K562 (cell line): Measurements from ENCODE around the gene NEMP2. TPM values are rescaled to one million over a fixed set of nuclear protein-coding genes. Genes with fewer than 3 reads are reported as not detected.
A peak's percentile ranks its signal among the peaks of the same experiment; 100 is the strongest.

Experiments
- BRF1 ChIP-seq: IDR thresholded peaks from 3 replicates; pipeline ENCODE4 v1.6.1; 2011; ENCODE audit warnings: borderline replicate concordance, mild to moderate bottlenecking; ENCODE audit not compliant: insufficient read length; ENCODE audit errors: extremely low read depth
- CBX3 ChIP-seq, 2 experiments: IDR thresholded peaks; 1 replicate in 1 of 2; 2 replicates in 1 of 2; pipeline ENCODE4 v1.6.1; 2012; ENCODE audit warnings: inconsistent platforms in 2 of 2, low read length in 2 of 2, borderline replicate concordance in 1 of 2, control low read depth in 1 of 2
- CREM ChIP-seq: IDR thresholded peaks from 2 replicates; pipeline ENCODE4 v1.6.1; 2014; ENCODE audit warnings: antibody characterized with exemption, low read depth
- CSDE1 ChIP-seq, 2 experiments: fragments of 450-650 bp; IDR thresholded peaks; 2 replicates each; pipeline ENCODE4 v1.6.1; 2016; ENCODE audit warnings: mild to moderate bottlenecking in 1 of 2
- CTBP1 ChIP-seq: fragments of 450-650 bp; IDR thresholded peaks from 2 replicates; pipeline ENCODE4 v1.6.1; 2016; ENCODE audit warnings: borderline replicate concordance
- ELF4 ChIP-seq: fragments of 450-650 bp; formaldehyde crosslinking; IDR thresholded peaks from 2 replicates; pipeline ENCODE4 v1.4.0; 2022; ENCODE audit warnings: missing genetic modification characterization
- ETV6 ChIP-seq, 3 experiments: fragments of 150-350 bp in 1 of 3; sonication (generic) in 1 of 3; formaldehyde crosslinking in 1 of 3; IDR thresholded peaks; 2 replicates each; pipeline versions ENCODE4 v1.6.1 to v1.8.0; 2014 to 2022; ENCODE audit warnings: borderline replicate concordance in 2 of 3, low read depth in 2 of 3, antibody characterized with exemption in 1 of 3, low read length in 1 of 3, mild to moderate bottlenecking in 1 of 3, missing genetic modification reagents in 1 of 3
- GATA2 ChIP-seq: sonication (generic); formaldehyde crosslinking; IDR thresholded peaks from 2 replicates; pipeline ENCODE4 v1.4.0; 2020; ENCODE audit warnings: mild to moderate bottlenecking, missing genetic modification reagents
- HNRNPL ChIP-seq: fragments of 200-400 bp; formaldehyde crosslinking; IDR thresholded peaks from 2 replicates; pipeline ENCODE4 v1.6.1; 2017; ENCODE audit warnings: low read depth, mild to moderate bottlenecking, low read length
- KAT2B ChIP-seq: IDR thresholded peaks from one replicate; pipeline ENCODE4 v1.6.1; 2012; ENCODE audit warnings: low read depth, mild to moderate bottlenecking, control low read depth, inconsistent platforms, low read length, moderate library complexity
- KLF16 ChIP-seq: IDR thresholded peaks from 2 replicates; pipeline ENCODE4 v1.6.1; 2016; ENCODE audit warnings: antibody characterized with exemption
- MECOM ChIP-seq: fragments of 250-450 bp; sonication (Bioruptor Pico); IDR thresholded peaks from 2 replicates; pipeline ENCODE4 v1.8.0; 2022; ENCODE audit warnings: inconsistent platforms
- NCOA4 ChIP-seq: fragments of 450-650 bp; IDR thresholded peaks from 2 replicates; pipeline ENCODE4 v1.6.1; 2018; ENCODE audit warnings: mild to moderate bottlenecking; ENCODE audit not compliant: partially characterized antibody
- NCOA6 ChIP-seq: fragments of 450-650 bp; IDR thresholded peaks from 2 replicates; pipeline ENCODE4 v1.6.1; 2017; ENCODE audit warnings: mild to moderate bottlenecking
- NEUROD1 ChIP-seq: fragments of 150-350 bp; IDR thresholded peaks from 2 replicates; pipeline ENCODE4 v1.6.1; 2014; ENCODE audit warnings: borderline replicate concordance, low read length, low read depth; ENCODE audit not compliant: partially characterized antibody
- NFIX ChIP-seq: fragments of 250-450 bp; sonication (Bioruptor Pico); IDR thresholded peaks from 2 replicates; pipeline ENCODE4 v1.4.0; 2020; ENCODE audit warnings: low read depth, mild to moderate bottlenecking, moderate library complexity
- NR3C1 ChIP-seq: sonication (generic); formaldehyde crosslinking; IDR thresholded peaks from 2 replicates; pipeline ENCODE4 v1.8.1; 2022; ENCODE audit warnings: missing genetic modification reagents
- PURB ChIP-seq: sonication (generic); formaldehyde crosslinking; IDR thresholded peaks from 2 replicates; pipeline ENCODE4 v1.9.0; 2021; ENCODE audit warnings: low read depth, mild to moderate bottlenecking, missing genetic modification reagents
- SIN3A ChIP-seq, 2 experiments: fragments of 150-350 bp in 1 of 2; IDR thresholded peaks; 2 replicates each; pipeline ENCODE4 v1.6.1; 2011 to 2016; ENCODE audit warnings: borderline replicate concordance in 2 of 2, low read depth in 2 of 2, low read length in 2 of 2, mild to moderate bottlenecking in 2 of 2, moderate library complexity in 2 of 2; ENCODE audit not compliant: control insufficient read depth in 1 of 2
- SMARCB1 ChIP-seq: IDR thresholded peaks from 2 replicates; pipeline ENCODE4 v1.6.1; 2011; ENCODE audit warnings: improper control_type of control experiment, low read depth; ENCODE audit not compliant: insufficient read length
- STAG1 ChIP-seq: sonication (generic); formaldehyde crosslinking; IDR thresholded peaks from 2 replicates; pipeline ENCODE4 v1.5.0; 2020; ENCODE audit warnings: missing genetic modification reagents, borderline replicate concordance
- TAF7 ChIP-seq: fragments of 450-650 bp; IDR thresholded peaks from 2 replicates; pipeline ENCODE4 v1.6.1; 2016; ENCODE audit warnings: missing genetic modification characterization, missing compliant biosample characterization
- ZBTB1 ChIP-seq: sonication (generic); formaldehyde crosslinking; IDR thresholded peaks from 2 replicates; pipeline ENCODE4 v1.8.1; 2023; ENCODE audit warnings: missing genetic modification reagents, low read depth, mild to moderate bottlenecking, borderline replicate concordance
- polyA plus RNA-seq, 8 experiments: library from polyadenylated mRNA; depleted of rRNA in 4 of 8; stranded (reverse) in 5 of 8; unstranded in 3 of 8; fragments of >200 nt; fragmentation: Nextera tagmentation in 2 of 8; fragmentation: Illumina TruSeq in 1 of 8; extraction: Ambion mirVana in 2 of 8; extraction: Trizol in 1 of 8; gene quantifications; 2 replicates each; pipeline versions ENCODE4 v1.2.1 to v1.2.3, GENCODE V29; 2011 to 2014; ENCODE audit warnings: inconsistent platforms in 1 of 8, missing spikeins in 1 of 8
- total RNA-seq, 7 experiments: library from RNA; depleted of rRNA in 6 of 7; stranded (reverse); fragments of >200 nt in 6 of 7; fragmentation: Illumina TruSeq in 2 of 7; extraction: Trizol in 2 of 7; gene quantifications; 2 replicates each; pipeline versions ENCODE4 v1.2.1 to v1.2.3, GENCODE V29; 2011 to 2021; ENCODE audit warnings: low replicate concordance in 1 of 7
- TF ChIP-seq, protein P1 (sequence below): IDR thresholded peaks from 2 replicates; pipeline ENCODE4 v1.6.1; 2014; ENCODE audit warnings: antibody characterized with exemption
- TF ChIP-seq, protein P2 (sequence below): fragments of 250-450 bp; sonication (Bioruptor Pico); IDR thresholded peaks from 2 replicates; pipeline ENCODE4 v1.8.0; 2022; ENCODE audit warnings: inconsistent platforms
- TF ChIP-seq, protein P3 (sequence below), 2 experiments: fragments of 450-650 bp; conservative IDR thresholded peaks; 2 replicates each; pipeline ENCODE4 v1.6.1; 2017; ENCODE audit warnings: mild to moderate bottlenecking in 2 of 2, moderate library complexity in 2 of 2

The NEMP2 gene
- total and polyA plus RNA-seq, 9 of the 15 experiments (the other 6 are each of a cell fraction or from before 2014, with no cell fraction given), result 0.32 to 3.0 (median 1.7) TPM

DNA sequence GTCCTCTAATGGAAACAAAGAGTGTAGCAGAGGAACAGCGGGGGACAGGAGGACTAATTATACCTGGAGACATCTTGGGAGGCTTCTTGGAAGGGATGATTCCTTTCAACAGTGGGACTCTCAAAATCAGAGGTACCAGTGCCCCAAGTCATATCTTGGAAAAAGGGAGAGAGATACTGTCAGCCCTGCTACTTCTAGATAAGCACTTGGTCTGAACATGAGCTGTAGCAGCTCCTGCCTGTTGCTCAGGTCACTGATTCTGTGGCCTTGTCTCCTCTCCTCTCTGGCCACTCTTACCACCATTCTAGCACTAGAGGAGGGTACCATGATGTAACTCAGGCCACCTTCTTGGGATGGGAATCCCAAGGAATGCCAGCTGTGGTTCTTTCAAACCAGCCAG lies 71.9 kb downstream of the NEMP2 start (continued):
- TF ChIP-seq, protein P1, sequence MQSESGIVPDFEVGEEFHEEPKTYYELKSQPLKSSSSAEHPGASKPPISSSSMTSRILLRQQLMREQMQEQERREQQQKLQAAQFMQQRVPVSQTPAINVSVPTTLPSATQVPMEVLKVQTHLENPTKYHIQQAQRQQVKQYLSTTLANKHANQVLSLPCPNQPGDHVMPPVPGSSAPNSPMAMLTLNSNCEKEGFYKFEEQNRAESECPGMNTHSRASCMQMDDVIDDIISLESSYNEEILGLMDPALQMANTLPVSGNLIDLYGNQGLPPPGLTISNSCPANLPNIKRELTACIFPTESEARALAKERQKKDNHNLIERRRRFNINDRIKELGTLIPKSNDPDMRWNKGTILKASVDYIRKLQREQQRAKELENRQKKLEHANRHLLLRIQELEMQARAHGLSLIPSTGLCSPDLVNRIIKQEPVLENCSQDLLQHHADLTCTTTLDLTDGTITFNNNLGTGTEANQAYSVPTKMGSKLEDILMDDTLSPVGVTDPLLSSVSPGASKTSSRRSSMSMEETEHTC, result no peak
- no peak for TF ChIP-seq BRF1
- no peak for TF ChIP-seq TAF7 (tag)
- no peak for TF ChIP-seq NEUROD1
- no peak for TF ChIP-seq KAT2B
- no peak for TF ChIP-seq ETV6 (IDR thresholded peaks at IDR 0.05; ENCODE audit: borderline replicate concordance in 1 of 2, low read depth in 2 of 2, low read length in 1 of 2)
- no peak for TF ChIP-seq ETV6 (CRISPR knock-in tag; IDR thresholded peaks at IDR 0.05; ENCODE audit: borderline replicate concordance)
- no peak for TF ChIP-seq STAG1 (CRISPR knock-in tag)
- no peak for TF ChIP-seq SIN3A (IDR thresholded peaks at IDR 0.05; ENCODE audit: borderline replicate concordance in 2 of 2, control insufficient read depth in 1 of 2, low read depth in 2 of 2, low read length in 2 of 2)
- TF ChIP-seq MECOM, result no peak
- TF ChIP-seq, protein P2, sequence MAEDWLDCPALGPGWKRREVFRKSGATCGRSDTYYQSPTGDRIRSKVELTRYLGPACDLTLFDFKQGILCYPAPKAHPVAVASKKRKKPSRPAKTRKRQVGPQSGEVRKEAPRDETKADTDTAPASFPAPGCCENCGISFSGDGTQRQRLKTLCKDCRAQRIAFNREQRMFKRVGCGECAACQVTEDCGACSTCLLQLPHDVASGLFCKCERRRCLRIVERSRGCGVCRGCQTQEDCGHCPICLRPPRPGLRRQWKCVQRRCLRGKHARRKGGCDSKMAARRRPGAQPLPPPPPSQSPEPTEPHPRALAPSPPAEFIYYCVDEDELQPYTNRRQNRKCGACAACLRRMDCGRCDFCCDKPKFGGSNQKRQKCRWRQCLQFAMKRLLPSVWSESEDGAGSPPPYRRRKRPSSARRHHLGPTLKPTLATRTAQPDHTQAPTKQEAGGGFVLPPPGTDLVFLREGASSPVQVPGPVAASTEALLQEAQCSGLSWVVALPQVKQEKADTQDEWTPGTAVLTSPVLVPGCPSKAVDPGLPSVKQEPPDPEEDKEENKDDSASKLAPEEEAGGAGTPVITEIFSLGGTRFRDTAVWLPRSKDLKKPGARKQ (CRISPR knock-in tag), result no peak
- no peak for TF ChIP-seq NFIX (CRISPR knock-in tag)
- no peak for TF ChIP-seq CBX3 (IDR thresholded peaks at IDR 0.05; ENCODE audit: borderline replicate concordance in 1 of 2, low read length in 2 of 2)
- 0 out of 2 replicates have a peak, but pooled peaks have one; percentile 22 for TF ChIP-seq CREM
- no peak for TF ChIP-seq NR3C1 (CRISPR knock-in tag)
- TF ChIP-seq, protein P3, sequence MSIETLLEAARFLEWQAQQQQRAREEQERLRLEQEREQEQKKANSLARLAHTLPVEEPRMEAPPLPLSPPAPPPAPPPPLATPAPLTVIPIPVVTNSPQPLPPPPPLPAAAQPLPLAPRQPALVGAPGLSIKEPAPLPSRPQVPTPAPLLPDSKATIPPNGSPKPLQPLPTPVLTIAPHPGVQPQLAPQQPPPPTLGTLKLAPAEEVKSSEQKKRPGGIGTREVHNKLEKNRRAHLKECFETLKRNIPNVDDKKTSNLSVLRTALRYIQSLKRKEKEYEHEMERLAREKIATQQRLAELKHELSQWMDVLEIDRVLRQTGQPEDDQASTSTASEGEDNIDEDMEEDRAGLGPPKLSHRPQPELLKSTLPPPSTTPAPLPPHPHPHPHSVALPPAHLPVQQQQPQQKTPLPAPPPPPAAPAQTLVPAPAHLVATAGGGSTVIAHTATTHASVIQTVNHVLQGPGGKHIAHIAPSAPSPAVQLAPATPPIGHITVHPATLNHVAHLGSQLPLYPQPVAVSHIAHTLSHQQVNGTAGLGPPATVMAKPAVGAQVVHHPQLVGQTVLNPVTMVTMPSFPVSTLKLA (conservative IDR thresholded peaks at IDR 0.05), result no peak
- peak; percentile 56; the same call in 1 of the 2 replicates for TF ChIP-seq GATA2 (CRISPR knock-in tag)
- TF ChIP-seq KLF16, result peak; percentile 72; the same call in 1 of the 2 replicates
- TF ChIP-seq NCOA4, result no peak
- TF ChIP-seq HNRNPL, result no peak
- no peak for TF ChIP-seq NCOA6
- peak; percentile 94 for TF ChIP-seq CTBP1
- no peak for TF ChIP-seq PURB
- TF ChIP-seq CSDE1 (IDR thresholded peaks at IDR 0.05), result no peak
- no peak for TF ChIP-seq SMARCB1
- TF ChIP-seq ZBTB1, result no peak
- TF ChIP-seq ELF4 (CRISPR knock-in tag), result no peak
